H1 (cell line): ENCODE results near the gene MIER2. TPM values are rescaled to one million over a fixed set of nuclear protein-coding genes. Genes with fewer than 3 reads are reported as not detected.

Experiments used
- HDAC6 ChIP-seq: IDR thresholded peaks from one replicate; pipeline ENCODE4 v1.7.1; 2012; ENCODE audit warnings: low read depth, mild to moderate bottlenecking, inconsistent platforms, low read length, moderate library complexity
- polyA plus RNA-seq, 7 experiments: library from polyadenylated mRNA; depleted of rRNA in 3 of 7; stranded (reverse) in 5 of 7; unstranded in 2 of 7; fragments of >200 nt in 5 of 7; fragments of 200-250 nt in 2 of 7; gene quantifications; 1 replicate in 5 of 7; 2 replicates in 1 of 7; 4 replicates in 1 of 7; pipeline versions ENCODE4 v1.2.1 to v1.2.3, GENCODE V29; 2011 to 2013; ENCODE audit warnings: missing spikeins in 2 of 7, mixed read lengths in 2 of 7
- total RNA-seq: library from RNA; stranded (reverse); fragmentation: NEBNext Ultra II Directional; extraction: Animal tissue kit (Norgen Biotek cat#: 25700); gene quantifications from 2 replicates; pipeline ENCODE4 v1.2.1, GENCODE V29; 2021
- TF ChIP-seq, protein P1 (sequence below), 3 experiments: IDR thresholded peaks; 1 replicate in 2 of 3; 2 replicates in 1 of 3; pipeline versions ENCODE4 v1.5.1 to v1.6.1; 2011; ENCODE audit warnings: low read length in 3 of 3, mild to moderate bottlenecking in 3 of 3, inconsistent platforms in 2 of 3, low read depth in 1 of 3, moderate library complexity in 1 of 3; ENCODE audit not compliant: insufficient read depth in 1 of 3; ENCODE audit errors: control extremely low read depth in 1 of 3

The MIER2 gene
- total and polyA plus RNA-seq, 2 of the 8 experiments (the other 6 are each of a cell fraction or from before 2014, with no cell fraction given), result 30.3 to 48.3 TPM

DNA sequence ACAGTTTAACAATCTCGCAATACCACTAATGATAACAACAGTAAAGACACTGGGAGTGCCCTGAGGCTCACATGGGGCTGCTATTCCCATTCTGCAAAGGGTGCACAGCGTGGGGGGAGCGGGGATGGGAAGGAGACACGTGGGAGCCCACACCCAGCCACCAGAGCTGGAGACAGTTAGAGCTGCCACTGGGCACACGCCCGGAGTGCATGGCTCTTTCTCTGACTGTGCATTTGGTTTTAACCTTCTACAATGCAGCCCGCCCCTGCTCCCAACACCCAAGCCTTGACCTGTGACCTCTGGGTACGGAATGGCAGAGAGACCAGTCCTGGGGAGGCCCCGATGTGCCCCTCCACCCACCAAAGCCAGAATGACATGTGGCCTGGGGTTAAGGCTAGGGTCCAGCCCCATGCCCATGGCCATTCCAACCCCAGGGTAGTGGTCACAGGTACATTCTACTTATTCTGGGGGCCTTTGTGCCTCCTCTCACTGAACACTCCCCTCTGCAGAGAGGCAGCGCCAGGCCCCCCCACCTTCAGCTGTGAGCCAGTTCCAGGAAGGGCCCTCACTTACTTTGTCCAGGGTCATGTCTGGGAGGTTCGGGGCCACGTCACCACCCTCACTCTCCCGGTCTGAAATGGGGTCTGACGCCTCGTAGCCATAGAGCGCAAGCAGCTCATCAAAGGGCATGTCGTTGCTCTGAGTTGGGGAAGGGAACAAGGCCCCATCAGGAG is 17.1 kb downstream of the MIER2 start (continued):
- TF ChIP-seq, protein P1, sequence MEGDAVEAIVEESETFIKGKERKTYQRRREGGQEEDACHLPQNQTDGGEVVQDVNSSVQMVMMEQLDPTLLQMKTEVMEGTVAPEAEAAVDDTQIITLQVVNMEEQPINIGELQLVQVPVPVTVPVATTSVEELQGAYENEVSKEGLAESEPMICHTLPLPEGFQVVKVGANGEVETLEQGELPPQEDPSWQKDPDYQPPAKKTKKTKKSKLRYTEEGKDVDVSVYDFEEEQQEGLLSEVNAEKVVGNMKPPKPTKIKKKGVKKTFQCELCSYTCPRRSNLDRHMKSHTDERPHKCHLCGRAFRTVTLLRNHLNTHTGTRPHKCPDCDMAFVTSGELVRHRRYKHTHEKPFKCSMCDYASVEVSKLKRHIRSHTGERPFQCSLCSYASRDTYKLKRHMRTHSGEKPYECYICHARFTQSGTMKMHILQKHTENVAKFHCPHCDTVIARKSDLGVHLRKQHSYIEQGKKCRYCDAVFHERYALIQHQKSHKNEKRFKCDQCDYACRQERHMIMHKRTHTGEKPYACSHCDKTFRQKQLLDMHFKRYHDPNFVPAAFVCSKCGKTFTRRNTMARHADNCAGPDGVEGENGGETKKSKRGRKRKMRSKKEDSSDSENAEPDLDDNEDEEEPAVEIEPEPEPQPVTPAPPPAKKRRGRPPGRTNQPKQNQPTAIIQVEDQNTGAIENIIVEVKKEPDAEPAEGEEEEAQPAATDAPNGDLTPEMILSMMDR (IDR thresholded peaks at IDR 0.05; ENCODE audit: control extremely low read depth in 1 of 3, insufficient read depth in 1 of 3, low read depth in 1 of 3, low read length in 3 of 3), result no peak
- TF ChIP-seq HDAC6, result no peak
- TF ChIP-seq, all 59 proteins: peak for 0
